DMS 273 (cell line): ENCODE results near the gene STPG3.
"Not testable (repeated sequence)": the region's sequence is repeated elsewhere in the genome, so short reads cannot be mapped to it uniquely, and the experiment has no call there.

ENCODE experiments used
- DNase-seq: peaks from one replicate; lab custom pipeline; 2025; ENCODE audit not compliant: unreplicated experiment; lab: John Stamatoyannopoulos, UW

The STPG3 gene

DNA sequence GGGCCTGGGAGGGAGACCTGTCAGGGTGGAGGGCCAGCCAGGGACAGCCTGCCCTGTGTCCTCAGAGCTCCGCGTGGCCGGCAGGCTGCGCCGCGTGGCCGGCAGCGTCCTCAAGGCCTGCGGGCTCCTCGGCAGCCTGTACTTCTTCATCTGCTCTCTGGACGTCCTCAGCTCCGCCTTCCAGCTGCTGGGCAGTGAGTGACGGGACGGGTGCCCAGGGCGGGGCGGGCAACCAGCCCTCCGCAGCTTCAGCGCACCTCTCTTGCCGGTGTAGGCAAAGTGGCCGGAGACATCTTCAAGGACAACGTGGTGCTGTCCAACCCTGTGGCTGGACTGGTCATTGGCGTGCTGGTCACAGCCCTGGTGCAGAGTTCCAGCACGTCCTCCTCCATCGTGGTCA lies 18.6 kb upstream of the STPG3 start:
- DNase-seq = no peak

DNA sequence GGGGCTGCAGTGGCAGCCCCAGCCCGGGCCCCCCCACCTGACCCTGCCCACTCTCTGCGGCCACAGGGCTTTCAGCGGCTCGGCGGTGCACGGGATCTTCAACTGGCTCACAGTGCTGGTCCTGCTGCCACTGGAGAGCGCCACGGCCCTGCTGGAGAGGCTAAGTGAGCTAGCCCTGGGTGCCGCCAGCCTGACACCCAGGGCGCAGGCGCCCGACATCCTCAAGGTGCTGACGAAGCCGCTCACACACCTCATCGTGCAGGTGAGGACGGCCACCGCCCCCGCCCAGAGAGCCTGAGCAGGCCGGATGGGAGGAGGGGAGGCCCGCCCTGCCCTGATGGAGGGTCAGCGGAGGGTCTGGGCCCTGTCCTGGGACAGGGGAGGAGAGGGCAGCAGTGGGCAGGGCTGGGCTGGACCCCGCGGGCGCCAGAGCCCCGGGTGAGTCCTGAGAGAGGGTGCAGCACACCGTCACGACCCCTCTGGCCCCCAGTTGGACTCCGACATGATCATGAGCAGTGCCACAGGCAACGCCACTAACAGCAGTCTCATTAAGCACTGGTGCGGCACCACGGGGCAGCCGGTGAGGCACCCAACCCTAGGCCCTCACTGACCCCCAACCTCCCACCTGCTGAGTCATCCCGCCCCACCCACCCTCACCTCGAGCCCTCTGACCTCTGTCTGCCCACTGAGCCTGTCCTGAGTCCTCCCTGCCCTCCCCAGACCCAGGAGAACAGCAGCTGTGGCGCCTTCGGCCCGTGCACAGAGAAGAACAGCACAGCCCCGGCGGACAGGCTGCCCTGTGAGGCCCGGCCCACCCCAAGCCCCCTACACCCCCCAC lies 17.7 kb upstream of the STPG3 start:
- DNase-seq = no peak

DNA sequence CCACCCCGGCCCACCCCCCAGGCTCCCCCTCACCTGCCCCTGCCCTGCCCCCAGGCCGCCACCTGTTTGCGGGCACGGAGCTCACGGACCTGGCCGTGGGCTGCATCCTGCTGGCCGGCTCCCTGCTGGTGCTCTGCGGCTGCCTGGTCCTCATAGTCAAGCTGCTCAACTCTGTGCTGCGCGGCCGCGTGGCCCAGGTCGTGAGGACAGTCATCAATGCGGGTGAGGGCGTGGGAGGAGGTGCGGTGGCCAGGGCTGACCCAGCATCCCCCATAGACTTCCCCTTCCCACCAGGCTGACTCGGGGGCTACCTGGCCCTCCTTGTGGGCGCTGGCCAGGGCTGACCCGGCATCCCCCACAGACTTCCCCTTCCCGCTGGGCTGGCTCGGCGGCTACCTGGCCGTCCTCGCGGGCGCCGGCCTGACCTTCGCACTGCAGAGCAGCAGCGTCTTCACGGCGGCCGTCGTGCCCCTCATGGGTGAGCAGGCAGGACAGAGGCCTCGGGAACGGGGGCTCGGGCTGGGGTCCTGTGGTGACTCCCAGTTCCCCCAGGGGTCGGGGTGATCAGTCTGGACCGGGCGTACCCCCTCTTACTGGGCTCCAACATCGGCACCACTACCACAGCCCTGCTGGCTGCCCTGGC lies 16.9 kb upstream of the STPG3 start:
- DNase-seq = no peak

DNA sequence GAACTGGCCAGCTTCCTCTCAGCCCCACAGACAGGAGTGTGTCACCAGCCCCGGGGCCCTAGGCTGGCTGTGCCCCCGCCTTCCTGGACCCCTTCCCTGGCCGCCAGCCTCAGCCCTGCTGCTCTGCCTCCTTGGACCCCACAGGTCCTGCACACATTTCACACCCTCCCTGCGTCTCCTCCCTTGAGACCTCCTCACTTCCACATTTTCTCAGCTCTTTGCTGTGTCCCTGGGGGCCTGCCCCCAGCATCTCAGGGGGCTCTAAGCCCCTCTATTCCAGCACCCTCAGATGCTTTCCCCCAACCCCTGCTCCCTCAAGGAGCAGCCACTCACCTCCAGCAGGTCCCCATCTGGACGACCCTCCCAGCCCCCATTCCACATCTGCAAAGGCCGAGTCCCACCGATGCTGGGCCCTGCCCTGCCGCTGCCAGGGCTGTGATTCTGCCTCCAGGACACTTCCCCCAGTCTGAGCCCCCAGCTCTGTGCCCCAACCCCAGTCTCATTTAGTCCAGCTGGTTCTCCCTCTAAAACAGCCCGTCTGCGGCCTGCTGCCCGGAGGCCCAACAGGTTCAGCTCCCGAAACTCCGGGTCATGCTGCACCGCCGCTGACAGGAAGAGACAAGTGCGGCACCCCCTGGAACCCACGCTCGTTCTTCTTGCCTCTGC lies 16.2 kb upstream of the STPG3 start:
- DNase-seq = no peak

DNA sequence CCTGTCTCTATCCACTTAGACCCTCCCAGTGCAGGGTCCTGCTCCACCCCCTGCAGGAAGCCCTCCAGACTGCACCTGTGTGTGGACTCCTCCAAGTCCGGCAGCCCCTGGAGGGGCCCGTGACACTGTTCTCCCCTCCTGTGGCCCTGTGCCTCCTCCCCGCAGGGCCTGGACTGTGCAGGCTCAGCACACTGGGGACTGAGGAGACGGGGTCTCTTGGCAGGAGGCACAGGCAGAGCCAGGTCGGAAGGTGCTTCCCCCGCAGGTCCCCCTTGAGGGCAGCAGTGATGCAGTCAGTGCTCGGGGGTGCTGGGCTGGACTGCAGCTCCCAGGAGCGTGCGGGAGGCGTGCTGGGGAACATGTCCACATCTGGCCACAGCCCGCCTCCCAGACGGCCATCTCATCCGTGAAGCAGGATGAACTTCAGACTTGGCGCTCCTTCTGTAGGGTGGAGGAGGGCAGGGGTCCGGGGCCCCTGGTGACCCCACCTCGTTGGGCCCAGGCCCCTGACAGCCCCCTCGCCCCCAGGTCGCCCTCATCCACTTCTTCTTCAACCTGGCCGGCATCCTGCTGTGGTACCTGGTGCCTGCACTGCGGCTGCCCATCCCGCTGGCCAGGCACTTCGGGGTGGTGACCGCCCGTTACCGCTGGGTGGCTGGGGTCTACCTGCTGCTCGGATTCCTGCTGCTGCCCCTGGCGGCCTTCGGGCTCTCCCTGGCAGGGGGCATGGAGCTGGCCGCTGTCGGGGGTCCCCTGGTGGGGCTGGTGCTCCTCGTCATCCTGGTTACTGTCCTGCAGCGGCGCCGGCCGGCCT lies 15.5 kb upstream of the STPG3 start:
- no peak for DNase-seq

DNA sequence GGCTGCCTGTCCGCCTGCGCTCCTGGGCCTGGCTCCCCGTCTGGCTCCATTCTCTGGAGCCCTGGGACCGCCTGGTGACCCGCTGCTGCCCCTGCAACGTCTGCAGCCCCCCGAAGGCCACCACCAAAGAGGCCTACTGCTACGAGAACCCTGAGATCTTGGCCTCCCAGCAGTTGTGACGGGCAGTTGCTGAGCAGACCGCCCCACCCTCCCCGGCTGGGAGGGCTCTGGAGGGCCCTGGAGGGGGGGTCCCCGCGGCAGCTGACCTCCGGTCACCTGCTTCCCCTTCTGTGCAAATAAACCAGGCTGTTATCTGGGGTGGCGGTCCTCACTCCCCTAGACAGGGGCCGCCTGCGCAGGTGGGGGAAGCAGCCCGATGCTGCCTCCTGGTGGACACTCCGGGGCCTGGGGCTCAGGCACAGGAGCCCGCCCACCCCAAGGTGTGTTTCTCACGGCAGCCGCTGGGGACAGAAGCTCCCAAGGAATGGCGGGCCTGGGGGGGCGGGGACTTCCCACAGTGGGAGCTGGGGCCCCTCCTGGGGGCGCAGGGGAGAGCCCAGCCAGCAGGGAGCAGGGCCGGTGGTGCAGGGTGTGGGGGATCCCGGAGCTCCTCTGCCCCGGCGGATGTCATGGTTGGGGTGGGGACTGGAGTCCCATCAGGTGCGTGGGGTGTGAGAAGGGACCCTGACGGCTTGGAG lies 14.7 kb upstream of the STPG3 start:
- DNase-seq = peak; percentile 92

DNA sequence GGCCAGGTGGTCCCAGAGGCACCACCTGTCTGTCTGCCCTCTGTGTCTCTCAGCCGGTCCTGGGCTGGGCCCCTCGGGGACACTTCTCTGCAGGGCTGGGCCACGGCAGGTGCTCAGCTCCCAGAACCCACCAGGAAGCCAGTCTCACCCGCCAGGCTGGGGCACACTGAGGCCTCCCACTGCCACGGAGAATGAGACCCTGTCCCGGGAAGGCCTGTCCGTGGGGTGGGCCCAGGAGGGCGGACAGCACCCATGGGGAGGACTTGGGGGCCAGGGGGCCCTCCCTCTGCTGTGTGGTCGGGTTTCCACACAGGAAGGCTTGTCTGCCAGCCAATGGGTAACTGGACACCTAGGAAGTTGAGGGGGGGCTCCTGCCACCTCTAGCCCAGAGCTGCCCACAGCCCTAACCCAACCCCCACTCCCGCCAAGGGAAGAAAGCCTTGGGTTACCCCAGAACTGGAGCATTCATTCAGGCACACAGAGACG lies 14.1 kb upstream of the STPG3 start:
- DNase-seq = no peak

DNA sequence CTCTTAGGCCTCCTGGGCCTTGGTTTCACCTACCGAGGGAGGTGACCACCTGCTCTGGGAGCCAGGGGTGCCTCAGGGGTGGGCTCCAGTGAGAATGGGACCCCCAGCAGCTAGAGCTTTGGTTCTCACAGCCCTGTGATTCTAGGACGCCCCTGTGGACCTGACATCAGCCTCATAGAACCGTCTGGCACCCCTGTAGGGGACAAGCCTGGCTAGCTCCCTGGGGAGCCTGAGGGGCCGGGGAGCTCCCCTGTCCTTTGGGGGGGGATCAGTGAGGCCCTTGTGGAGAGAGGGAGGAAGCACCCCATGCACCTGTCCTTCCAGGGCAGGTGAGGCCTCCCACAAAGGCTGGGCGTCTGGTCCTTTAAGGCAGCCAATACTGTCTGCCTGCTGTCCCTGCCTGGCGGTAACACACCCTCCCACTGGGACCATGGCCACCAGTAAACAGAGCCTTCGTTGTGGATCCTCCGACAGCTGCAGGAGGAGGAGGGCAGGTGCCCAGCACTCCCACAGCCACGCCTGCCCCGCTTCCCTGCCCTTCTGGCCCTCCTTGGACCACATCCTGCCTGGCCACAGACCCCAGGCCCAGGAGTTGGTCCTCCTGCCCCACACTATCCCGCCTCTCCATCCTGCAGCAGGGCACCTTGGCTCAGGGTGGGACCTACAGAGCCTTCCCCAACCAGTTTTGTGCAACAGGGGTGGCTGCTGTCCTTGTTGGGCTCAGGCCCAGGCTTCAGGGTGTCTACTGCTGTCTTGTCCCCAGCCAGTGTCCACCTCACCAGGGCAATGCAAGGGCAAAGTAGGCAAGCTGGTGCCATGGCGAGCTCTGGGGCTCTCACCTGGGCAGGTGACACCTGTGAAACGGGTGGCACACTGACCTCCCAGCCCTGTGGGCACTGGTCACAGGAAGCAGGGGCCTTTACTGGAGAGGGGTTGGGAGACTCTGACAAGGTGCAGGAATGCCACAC lies 13.0 kb upstream of the STPG3 start:
- peak; percentile 69 for DNase-seq

DNA sequence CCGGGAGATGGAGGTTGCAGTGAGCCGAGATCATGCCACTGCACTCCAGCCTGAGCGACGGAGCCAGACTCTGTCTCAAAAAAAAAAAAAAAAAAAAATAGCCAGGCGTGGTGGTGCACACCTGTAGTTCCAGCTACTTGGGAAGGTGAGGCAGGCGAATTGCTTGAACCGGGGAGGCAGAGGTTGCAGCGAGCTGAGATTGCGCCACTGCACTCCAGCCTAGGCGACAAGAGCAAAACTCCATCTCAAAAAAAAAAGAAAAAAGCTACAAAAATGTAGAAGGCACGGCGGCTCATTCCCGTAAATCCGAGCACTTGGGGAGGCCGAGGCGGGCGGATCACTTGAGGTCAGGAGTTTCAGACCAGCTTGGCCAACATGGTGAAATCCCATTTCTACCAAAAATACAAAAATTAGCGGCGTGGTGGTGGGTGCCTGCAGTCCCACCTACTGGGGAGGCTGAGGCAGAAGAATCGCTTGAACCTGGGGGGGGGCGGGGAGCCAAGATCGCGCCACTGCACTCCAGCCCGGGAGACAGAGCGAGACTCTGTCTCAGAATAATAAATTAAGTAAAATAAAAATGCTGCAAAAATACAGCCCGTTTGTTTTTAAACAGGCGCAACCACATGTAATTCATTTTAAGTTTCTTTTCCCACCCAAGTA lies 11.4 kb upstream of the STPG3 start:
- DNase-seq = not testable (repeated sequence)

DNA sequence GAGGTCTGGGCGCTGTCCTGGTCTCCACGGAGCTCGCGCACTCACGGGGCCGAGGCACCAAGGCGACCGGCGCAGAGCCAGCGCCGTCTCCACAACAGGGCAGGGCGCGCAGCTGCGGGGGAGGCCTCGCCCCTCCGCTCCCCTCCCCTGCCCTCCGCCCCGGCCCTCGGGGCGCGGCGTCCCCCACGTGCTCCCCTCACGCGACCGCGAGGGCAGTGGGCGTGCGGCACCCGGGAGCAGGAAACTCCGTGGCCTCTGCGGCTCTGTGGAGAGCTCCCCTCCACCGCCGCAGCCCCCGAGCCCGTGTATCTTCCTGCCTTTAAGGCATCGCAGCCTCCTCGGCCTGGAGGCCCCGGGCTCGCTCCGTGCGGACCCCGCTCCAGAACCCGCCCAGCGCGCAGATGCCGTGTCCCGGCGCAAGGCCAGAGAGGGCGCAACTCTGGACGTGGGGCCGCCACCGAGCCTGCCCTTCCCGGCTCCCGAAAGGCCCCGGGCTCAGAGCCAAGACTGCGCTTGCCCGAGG lies 10.7 kb upstream of the STPG3 start:
- DNase-seq = peak; percentile 86

DNA sequence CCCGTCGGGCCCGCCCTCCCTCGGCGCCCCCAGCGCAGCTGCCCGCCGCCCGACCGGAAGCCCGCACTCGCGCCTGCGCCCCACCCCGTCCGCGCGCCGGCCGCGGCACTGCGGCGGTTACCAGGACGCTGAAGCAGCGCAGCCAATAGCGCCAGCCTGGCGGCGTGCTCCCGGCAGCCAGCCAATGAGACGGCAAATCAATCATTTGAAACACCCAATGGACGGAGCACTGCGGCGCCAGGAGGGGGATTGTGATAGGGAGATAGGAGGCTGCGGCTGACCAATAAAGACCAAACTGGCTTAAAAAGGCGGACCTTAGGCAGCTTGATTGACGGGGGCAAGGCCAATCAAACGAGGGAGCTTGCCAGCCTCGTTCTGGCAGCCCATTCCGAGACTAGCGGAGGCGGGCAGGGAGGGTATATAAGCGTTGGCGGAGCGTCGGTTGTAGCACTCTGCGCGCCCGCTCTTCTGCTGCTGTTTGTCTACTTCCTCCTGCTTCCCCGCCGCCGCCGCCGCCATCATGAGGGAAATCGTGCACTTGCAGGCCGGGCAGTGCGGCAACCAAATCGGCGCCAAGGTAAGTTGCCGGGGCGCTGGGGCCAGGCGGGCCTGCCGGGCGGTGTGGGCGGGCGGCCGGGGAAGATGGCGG lies 10.1 kb upstream of the STPG3 start, which contains the start of gene TUBB4B:
TSS of gene TUBB4B (plus strand) at position 447 of the 649 bp plus-strand sequence. CDS start at position 521, 74 bp downstream.
- DNase-seq = peak; percentile 99

DNA sequence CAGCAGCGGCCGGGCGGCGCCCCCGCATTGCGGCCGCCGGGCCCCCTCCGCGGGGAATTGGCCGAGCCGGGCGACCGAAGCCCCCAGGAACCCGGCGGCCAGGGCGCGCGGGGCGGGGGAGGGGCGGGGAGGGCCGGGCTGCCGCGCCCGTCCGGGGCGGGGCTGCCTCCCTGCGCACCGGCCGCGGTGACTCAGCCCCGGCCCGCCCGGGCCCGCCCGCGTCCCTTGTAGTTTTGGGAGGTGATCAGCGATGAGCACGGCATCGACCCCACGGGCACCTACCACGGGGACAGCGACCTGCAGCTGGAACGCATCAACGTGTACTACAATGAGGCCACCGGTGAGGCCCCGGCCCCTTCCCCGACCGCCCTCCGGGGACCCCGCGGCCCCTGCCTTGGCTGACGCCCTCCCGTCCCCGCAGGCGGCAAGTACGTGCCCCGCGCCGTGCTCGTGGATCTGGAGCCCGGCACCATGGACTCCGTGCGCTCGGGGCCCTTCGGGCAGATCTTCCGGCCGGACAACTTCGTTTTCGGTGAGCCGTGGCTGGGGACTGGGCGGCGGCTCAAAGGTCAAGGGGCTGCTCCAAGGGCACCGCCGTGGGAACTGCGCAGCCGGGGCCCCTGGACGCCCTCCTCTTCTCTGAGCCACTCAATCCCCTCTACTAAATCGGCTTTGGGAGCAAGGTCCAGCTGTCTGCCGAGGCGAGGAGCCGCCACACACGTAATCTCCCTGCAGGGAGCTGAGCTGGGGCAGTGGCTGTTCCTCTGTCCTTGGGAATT lies 9.4 kb upstream of the STPG3 start:
- DNase-seq = peak; percentile 64

DNA sequence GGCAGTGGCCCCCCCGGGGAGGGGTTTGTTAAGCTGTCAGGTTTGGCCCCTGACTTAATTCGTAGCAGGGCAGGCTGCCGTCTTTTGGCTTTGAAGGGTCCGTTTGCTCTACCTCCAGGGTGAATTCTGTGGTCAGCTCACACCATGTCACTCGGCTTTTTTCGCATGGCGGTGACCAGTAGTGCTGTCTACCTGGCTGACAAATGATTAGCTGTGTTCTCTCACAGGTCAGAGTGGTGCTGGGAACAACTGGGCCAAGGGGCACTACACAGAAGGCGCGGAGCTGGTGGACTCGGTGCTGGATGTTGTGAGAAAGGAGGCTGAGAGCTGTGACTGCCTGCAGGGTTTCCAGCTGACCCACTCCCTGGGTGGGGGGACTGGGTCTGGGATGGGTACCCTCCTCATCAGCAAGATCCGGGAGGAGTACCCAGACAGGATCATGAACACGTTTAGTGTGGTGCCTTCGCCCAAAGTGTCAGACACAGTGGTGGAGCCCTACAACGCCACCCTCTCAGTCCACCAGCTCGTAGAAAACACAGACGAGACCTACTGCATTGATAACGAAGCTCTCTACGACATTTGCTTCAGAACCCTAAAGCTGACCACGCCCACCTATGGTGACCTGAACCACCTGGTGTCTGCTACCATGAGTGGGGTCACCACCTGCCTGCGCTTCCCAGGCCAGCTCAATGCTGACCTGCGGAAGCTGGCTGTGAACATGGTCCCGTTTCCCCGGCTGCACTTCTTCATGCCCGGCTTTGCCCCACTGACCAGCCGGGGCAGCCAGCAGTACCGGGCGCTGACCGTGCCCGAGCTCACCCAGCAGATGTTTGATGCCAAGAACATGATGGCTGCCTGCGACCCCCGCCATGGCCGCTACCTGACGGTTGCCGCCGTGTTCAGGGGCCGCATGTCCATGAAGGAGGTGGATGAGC lies 8.6 kb upstream of the STPG3 start:
- no peak for DNase-seq

DNA sequence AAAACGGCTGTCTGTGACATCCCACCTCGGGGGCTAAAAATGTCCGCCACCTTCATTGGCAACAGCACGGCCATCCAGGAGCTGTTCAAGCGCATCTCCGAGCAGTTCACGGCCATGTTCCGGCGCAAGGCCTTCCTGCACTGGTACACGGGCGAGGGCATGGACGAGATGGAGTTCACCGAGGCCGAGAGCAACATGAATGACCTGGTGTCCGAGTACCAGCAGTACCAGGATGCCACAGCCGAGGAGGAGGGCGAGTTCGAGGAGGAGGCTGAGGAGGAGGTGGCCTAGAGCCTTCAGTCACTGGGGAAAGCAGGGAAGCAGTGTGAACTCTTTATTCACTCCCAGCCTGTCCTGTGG lies 7.8 kb upstream of the STPG3 start:
- not testable (repeated sequence) for DNase-seq

DNA sequence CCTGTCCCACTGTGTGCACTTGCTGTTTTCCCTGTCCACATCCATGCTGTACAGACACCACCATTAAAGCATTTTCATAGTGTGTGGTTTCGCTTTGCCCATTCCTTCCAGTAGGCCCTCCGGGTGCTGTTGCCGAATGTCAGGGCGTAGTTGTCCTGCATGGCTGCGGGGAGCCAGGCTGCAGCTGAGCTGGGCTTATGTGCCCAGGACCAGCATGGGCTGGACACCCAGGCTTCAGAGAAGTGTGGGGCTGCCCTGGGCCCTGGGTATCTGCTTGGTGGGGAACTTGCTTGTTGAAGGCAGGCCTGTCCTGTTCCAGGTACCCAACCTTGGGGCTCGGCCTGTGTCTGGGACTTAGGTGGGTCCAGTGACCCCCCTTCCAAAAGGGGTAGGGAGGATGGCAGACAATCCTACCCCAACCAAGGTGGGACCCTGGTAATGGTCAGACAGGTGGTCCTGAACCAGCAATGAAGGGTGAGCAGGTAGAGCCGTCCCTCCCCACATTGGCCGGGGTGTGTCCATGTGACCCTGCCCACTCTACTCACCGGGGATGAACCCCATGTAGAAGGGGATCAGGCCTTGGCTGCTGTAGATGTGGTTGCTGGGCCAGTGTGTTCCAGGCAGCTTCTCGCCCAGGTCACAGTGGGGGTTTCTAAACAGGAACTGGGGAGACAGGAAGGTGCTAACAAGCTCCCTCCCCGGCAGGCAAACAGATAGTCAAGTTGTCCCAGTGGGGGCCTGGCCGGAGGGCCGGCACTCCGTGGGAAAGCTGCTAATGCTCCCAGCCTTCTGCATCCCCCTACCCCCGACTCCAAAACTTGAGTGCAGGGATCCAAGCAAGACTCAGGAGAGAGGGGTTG lies 7.2 kb upstream of the STPG3 start:
- DNase-seq = peak; percentile 62
